ENCODE data around the gene SLC6A12.

GRCh38 chr12:156945-157344, 57.0 kb downstream of the SLC6A12 start:
- TF ChIP-seq CTCF (IDR thresholded peaks at IDR 0.05) (no peak), POLR2A (IDR thresholded peaks at IDR 0.05) (no peak)

Data from uterus (tissue), 2 donors.